Stimulated activated CD4-positive, alpha-beta T cell treated with anti-CD3 and anti-CD28 coated beads, Interleukin-4, amount 100 ng/mL, for 4 hours (primary cell): Measurements from ENCODE around the gene DNER.

Experiments
- DNase-seq, 2 experiments: peaks; one replicate each; pipeline ENCODE4 v3.0.0-alpha.2; 2020

Gene DNER

GRCh38 chr2:229665158-229665557, 49.2 kb downstream of the DNER start:
- no peak for DNase-seq

- no peak for DNase-seq
Measured at GRCh38 chr2:229661478-229661877, 52.9 kb downstream of the DNER start.

- no peak for DNase-seq
Measured at GRCh38 chr2:229660951-229661350, 53.4 kb downstream of the DNER start.

DNA sequence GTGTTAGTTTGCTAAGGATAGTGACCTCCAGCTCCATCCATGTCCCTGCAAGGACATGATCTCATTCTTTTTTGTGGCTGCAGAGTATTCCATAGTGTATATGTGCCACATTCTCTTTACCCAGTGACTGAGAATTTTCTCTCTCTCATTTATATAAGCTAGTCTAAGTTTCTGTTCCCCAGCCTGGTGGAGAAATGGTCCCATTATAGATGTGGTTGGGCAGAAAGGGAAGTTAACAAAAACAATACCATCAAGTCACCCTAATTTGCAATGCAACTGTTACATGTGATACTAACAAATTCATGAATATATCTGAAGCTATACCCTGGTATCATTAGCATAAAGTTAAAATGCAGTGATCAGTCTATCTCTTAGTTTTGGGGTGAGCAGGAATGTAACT, 54.0 kb downstream of the DNER start:
- DNase-seq, result no peak

GRCh38 chr2:229658004-229658403, 56.4 kb downstream of the DNER start:
- no peak for DNase-seq

DNA sequence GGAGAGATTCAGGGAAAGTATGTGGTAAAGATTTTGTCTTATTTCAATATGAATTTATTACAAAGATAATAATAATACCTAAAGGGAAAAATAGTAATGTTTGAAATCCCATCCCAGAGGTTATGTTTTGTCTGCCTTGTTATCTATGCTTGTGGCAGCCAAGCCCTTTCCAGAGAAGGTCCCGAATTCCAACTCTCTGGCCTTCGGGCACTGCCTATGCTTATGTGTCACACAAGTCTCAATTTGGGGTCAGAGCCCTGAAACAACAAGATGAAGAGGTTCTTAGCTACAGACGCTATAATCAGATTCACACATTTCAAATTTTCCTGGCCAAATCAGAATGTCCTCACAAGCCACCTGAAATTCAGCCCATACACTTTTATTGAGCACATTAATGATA, 59.9 kb downstream of the DNER start:
- no peak for DNase-seq

GRCh38 chr2:229653531-229653930, 60.8 kb downstream of the DNER start:
- no peak for DNase-seq

DNA sequence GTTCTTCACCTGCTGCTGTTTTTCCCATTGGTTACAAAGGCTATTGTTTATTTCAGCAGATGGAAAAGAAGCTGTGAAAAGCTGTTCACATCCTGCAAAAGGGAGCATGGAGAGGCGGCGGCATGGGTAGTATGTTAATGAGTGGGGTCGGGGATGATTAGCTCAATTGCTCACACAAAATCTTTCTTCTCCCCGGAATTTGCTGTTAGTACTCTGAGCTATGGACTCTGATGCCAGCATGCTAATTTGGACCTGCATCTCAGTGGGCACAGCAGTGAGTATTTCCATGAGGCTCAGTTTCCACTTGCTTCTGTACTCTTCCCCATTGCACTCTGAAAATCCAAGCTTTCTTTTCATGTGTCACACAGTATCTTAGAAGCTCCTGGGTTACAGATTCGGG, 61.6 kb downstream of the DNER start:
- no peak for DNase-seq

DNA sequence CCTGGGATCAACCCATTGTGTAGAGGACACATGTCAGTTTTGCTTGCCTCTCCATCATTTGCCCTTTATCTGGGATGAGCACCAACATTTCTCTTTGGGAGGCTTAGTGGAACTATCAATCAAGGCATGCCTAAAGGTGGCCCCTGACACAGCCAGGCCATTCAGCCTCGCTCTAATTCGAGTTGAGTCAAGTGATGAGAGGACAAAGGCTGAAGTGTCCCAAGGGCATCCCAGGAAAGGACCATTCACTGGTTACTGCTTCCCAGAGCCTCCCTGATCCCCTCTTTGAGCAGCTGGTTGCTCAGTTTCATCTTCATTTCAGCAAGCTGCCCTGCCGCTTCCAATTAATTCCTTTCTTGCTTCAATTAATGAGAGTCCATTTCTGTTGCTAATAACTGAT, 63.5 kb downstream of the DNER start:
- DNase-seq, result no peak

DNA sequence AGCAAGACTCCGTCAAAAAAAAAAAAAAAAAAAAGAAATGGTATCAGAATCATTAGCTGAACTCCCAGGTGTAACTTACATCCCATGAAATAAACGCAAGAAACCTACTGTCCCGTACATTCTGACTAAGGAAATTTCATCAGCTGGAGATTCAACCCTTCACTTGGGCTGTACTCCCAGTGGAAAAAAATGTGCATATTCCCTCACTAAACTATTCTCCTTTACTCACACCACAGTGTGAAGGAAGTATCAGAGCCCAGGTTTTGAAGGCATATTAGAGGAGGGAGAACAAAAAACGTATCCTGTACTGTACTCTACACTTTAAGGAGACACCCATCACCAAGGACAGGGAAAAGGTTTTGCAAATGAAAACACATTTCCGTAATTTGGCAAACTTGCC, 64.3 kb downstream of the DNER start:
- DNase-seq, result no peak

GRCh38 chr2:229646186-229646723, 68.1 kb downstream of the DNER start:
- no peak for DNase-seq

DNA sequence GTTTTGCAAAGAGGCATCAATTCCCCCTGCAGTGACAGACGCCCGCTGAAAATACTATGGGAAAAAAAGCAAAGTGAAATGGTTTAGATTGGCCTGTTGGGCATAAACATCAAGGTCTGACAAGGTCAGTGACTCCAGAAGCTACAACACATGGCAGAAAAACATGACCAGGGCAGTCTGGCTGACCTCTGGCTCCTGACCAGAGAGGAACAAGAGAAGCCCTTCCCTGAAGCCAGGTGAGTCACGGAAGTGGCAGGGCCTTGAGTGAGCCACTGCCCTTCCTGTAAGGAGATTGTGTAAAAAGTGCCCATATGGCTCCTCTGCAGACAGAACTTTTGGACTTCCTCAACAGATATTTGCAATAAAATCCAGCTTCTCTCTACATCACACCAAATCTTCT, 72.0 kb downstream of the DNER start:
- no peak for DNase-seq

DNA sequence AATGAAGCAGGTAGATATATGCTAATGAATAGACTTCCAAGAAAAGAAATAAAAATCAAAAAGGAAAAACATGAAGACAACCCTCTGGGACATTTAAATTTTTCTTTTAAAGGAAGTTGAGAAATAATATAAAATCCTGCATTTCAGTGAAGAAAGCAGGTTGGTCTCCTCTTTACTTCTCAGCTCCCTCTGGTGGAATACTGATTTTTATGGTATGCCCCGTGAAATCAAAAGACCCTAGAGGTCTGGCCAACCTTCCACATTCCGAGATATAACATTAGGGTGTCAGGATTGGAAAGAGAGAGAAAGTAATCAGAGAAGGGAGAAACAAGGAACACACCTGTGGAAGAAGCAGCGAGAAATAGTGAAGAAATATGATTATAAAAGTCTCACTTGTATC, 72.7 kb downstream of the DNER start:
- no peak for DNase-seq

DNA sequence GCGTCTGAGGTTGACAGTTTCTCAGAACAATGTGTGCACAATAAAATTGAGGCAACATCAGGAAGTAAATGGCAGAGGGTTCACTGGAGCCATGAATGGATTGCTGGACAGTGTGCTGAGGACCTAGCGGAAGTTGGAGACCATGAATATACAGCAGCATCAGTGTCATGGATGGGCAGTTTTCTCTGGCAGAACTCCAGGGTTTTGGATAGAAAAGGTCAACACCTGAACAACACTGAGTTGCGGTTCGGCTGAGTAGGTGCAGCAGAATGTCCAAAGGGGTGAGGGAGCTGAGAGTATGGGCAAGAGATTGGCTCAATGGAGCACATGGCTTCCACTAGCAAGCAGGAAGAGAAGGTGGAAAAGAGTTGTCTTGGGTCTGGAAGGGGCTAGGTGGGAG, 73.7 kb downstream of the DNER start:
- DNase-seq, result no peak

DNA sequence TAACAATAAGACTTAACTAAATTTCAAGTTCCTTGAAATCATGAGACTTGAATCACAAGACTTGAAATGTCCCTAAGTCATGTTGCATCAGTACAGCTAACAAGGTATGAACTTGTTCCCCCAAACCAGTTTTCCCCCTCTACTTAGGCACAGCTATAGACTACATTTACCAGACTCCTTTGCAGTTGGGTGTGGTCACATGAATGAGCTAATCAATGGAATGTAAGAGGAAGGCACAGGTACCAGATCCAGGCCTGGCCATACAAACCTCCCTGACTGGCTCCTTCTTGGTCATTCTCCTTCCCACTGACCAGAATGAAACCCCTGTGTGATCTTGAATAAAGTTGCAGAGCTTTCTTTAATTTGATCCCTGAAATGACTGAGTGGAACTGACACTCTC, 77.8 kb downstream of the DNER start:
- DNase-seq, result no peak

DNA sequence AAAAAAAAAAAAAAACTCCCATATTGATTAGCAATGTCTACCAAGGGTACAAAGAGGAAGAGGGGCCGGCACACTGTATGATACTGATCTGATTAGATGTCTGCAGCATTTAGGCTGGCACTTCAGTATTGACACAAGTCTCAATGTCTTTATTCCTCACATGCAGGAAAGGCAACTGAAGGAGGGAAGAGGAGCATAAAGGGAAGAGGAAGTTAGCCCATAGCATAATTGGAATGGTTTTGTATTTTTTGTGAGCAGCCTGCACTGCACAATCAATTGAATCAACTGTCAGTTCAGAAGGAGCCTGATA, 79.0 kb downstream of the DNER start:
- DNase-seq, result no peak

- no peak for DNase-seq
Measured at GRCh38 chr2:229634601-229635370, 79.6 kb downstream of the DNER start.

DNA sequence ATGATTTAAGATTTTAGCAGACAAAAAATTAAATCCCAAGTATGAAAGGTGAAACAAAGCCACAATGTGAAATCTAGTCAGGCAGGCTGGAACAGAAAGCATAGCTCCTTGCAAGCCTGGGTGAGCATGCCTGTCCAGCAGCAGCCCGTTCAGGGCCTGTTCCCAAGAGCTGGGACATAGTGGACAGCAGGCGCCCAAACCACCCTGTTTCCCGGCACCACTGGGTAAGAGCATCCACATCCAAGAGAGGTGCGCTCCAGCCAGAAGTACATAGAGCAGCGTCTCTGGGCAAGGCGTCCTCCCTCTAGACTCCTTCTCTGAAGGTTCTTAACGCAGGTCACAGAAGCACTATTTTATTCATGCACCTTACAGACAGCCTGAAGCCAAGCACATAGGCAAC, 80.8 kb downstream of the DNER start:
- no peak for DNase-seq

- DNase-seq, result no peak
Measured at GRCh38 chr2:229629039-229629438, 85.3 kb downstream of the DNER start.

DNA sequence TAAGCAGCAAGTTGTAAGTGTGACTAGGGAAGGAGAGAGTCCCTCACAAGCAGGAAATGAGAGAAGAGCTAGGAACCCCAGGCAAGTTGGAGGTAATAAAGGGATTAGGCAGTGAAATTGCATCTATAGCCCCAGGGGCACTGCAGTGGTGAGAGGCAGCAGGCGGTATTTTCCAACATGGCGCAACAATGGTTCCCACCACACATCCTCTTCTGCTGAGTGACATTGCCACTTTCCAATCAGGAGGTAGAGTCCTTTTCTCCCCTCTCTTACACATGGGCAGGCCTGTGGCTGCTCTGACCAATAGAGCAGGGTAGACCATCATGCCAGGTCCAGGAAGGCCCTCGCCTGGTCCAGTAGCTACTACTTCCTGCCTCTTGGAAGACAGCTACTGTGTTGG, 86.6 kb downstream of the DNER start:
- no peak for DNase-seq

DNA sequence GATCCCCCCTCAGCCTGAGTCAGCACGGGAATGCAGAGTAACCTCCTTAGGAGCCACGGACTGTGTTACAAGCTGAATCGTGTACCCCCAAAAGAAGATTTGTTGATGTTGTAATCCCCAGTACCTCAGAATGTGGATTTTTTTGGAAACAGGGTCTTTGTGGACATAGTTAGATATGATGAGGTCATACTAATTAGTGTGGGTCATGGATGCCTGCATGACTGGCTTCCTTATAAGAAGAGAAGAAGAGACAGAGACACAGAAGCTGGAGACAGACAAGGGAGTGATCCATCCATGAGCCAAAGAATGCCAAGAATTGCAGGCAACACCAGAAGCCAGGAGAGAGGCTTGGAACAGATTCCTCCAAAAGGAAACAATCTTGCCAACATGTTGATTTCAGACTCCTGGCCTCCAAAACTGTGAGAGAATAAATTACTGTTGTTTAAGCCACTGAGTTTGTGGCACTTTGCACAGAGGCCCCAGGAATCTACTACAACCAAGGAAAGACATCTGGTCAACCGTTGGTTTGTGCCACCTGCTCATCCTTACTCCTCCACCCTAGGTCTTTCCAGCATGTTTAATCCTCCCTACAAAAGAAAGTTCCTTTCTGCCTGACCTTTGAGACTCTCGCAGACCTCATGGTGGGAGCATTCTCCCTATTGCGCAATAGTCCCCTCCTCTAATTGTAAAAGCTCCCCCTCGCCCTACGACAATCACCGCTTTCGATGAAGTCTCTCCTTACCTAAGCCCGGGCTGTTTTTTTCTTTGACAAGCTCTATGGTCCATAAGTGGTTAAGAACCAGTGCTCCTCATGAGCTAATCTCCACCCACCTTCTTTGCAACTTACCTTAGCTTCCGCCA, 91.6 kb downstream of the DNER start:
- no peak for DNase-seq

GRCh38 chr2:229620759-229621158, 93.6 kb downstream of the DNER start:
- DNase-seq, result no peak

GRCh38 chr2:229620289-229620688, 94.1 kb downstream of the DNER start:
- no peak for DNase-seq

- no peak for DNase-seq
Measured at GRCh38 chr2:229616433-229616832, 97.9 kb downstream of the DNER start.
